ENCODE data around the gene GIMAP5.

Gene GIMAP5

GRCh38 chr7:150787321-150788281 is 50.4 kb downstream of the GIMAP5 start:
- H3K36me3 ChIP-seq (ENCODE audit: control insufficient read depth in 2 of 2, insufficient read depth in 2 of 2, low read length in 2 of 2), result no peaks in the 10 kb centered on the region
- H3K9me3 ChIP-seq (ENCODE audit: control insufficient read depth in 2 of 2, low read length in 2 of 2), result no peaks in the 10 kb centered on the region
- peak overlapping the region; percentile 64 for H3K27ac ChIP-seq (ENCODE audit: low read length)
- peak overlapping the region; percentile 58 to 62 for H3K9ac ChIP-seq (ENCODE audit: low read length in 2 of 2)
- H3K4me3 ChIP-seq (ENCODE audit: low read length in 2 of 2), result peak overlapping the region in 1 of 2 donors; percentile 51
- peaks cover 35% of the 10 kb centered on the region for H3K4me1 ChIP-seq (ENCODE audit: control insufficient read depth, insufficient read depth, low read length)
- peaks cover 0 to 2% of the 10 kb centered on the region in 2 donors for H3K27me3 ChIP-seq (ENCODE audit: control insufficient read depth in 1 of 2, insufficient read depth in 2 of 2, low read length in 2 of 2)

- H3K4me1 ChIP-seq (ENCODE audit: control insufficient read depth, insufficient read depth, low read length), result peaks cover 35% of the 10 kb centered on the region
- H3K27ac ChIP-seq (ENCODE audit: low read length), result peak overlapping the region; percentile 64
- H3K27me3 ChIP-seq (ENCODE audit: control insufficient read depth in 1 of 2, insufficient read depth in 2 of 2, low read length in 2 of 2), result peaks cover 0 to 2% of the 10 kb centered on the region in 2 donors
- H3K9me3 ChIP-seq (ENCODE audit: control insufficient read depth in 2 of 2, low read length in 2 of 2), result no peaks in the 10 kb centered on the region
- H3K4me3 ChIP-seq (ENCODE audit: low read length in 2 of 2), result no peak overlapping the region
- peak overlapping the region; percentile 58 to 62 for H3K9ac ChIP-seq (ENCODE audit: low read length in 2 of 2)
- H3K36me3 ChIP-seq (ENCODE audit: control insufficient read depth in 2 of 2, insufficient read depth in 2 of 2, low read length in 2 of 2), result peaks cover 0 to 3% of the 10 kb centered on the region in 2 donors
Measured at GRCh38 chr7:150788474-150789269, 51.5 kb downstream of the GIMAP5 start.

GRCh38 chr7:150790416-150791075 is 53.3 kb downstream of the GIMAP5 start:
- peaks cover 0 to 6% of the 10 kb centered on the region in 2 donors for H3K27me3 ChIP-seq (ENCODE audit: control insufficient read depth in 1 of 2, insufficient read depth in 2 of 2, low read length in 2 of 2)
- H3K9me3 ChIP-seq (ENCODE audit: control insufficient read depth in 2 of 2, low read length in 2 of 2), result no peaks in the 10 kb centered on the region
- H3K9ac ChIP-seq (ENCODE audit: low read length in 2 of 2), result no peak overlapping the region
- no peak overlapping the region for H3K27ac ChIP-seq (ENCODE audit: low read length)
- H3K36me3 ChIP-seq (ENCODE audit: control insufficient read depth in 2 of 2, insufficient read depth in 2 of 2, low read length in 2 of 2), result peaks cover 0 to 3% of the 10 kb centered on the region in 2 donors
- no peak overlapping the region for H3K4me3 ChIP-seq (ENCODE audit: low read length in 2 of 2)
- peaks cover 30% of the 10 kb centered on the region for H3K4me1 ChIP-seq (ENCODE audit: control insufficient read depth, insufficient read depth, low read length)

GRCh38 chr7:150791304-150791703 is 54.1 kb downstream of the GIMAP5 start:
- Histone ChIP-seq H3K9me3 (ENCODE audit: control insufficient read depth in 2 of 2, low read length in 2 of 2) (no peaks in the 10 kb centered on the region), H3K4me3 (ENCODE audit: low read length in 2 of 2) (no peak overlapping the region), H3K4me1 (ENCODE audit: control insufficient read depth, insufficient read depth, low read length) (peaks cover 27% of the 10 kb centered on the region), H3K27ac (ENCODE audit: low read length) (no peak overlapping the region), H3K27me3 (ENCODE audit: control insufficient read depth in 1 of 2, insufficient read depth in 2 of 2, low read length in 2 of 2) (peaks cover 3 to 7% of the 10 kb centered on the region in 2 donors), H3K9ac (ENCODE audit: low read length in 2 of 2) (no peak overlapping the region), H3K36me3 (ENCODE audit: control insufficient read depth in 2 of 2, insufficient read depth in 2 of 2, low read length in 2 of 2) (peaks cover 0 to 3% of the 10 kb centered on the region in 2 donors)

GRCh38 chr7:150791746-150792452 is 54.7 kb downstream of the GIMAP5 start:
- Histone ChIP-seq H3K36me3 (ENCODE audit: control insufficient read depth in 2 of 2, insufficient read depth in 2 of 2, low read length in 2 of 2) (peaks cover 0 to 3% of the 10 kb centered on the region in 2 donors), H3K4me1 (ENCODE audit: control insufficient read depth, insufficient read depth, low read length) (peaks cover 27% of the 10 kb centered on the region), H3K4me3 (ENCODE audit: low read length in 2 of 2) (no peak overlapping the region), H3K27me3 (ENCODE audit: control insufficient read depth in 1 of 2, insufficient read depth in 2 of 2, low read length in 2 of 2) (peaks cover 3 to 8% of the 10 kb centered on the region in 2 donors), H3K27ac (ENCODE audit: low read length) (no peak overlapping the region), H3K9ac (ENCODE audit: low read length in 2 of 2) (no peak overlapping the region), H3K9me3 (ENCODE audit: control insufficient read depth in 2 of 2, low read length in 2 of 2) (no peaks in the 10 kb centered on the region)
